ENCODE data around the gene RAET1E.
"Not testable (repeated sequence)": the region's sequence is repeated elsewhere in the genome, so short reads cannot be mapped to it uniquely, and the experiment has no call there.

RAET1E gene, protein sequence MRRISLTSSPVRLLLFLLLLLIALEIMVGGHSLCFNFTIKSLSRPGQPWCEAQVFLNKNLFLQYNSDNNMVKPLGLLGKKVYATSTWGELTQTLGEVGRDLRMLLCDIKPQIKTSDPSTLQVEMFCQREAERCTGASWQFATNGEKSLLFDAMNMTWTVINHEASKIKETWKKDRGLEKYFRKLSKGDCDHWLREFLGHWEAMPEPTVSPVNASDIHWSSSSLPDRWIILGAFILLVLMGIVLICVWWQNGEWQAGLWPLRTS

GRCh38 chr6:149897855-149898744 is at the start of gene RAET1E:
Gene RAET1E, minus strand, starts transcription at chr6:149898113. Its CDS starts 7,212 bp downstream, at chr6:149890901.
- DNase-seq, result no peak

DNA sequence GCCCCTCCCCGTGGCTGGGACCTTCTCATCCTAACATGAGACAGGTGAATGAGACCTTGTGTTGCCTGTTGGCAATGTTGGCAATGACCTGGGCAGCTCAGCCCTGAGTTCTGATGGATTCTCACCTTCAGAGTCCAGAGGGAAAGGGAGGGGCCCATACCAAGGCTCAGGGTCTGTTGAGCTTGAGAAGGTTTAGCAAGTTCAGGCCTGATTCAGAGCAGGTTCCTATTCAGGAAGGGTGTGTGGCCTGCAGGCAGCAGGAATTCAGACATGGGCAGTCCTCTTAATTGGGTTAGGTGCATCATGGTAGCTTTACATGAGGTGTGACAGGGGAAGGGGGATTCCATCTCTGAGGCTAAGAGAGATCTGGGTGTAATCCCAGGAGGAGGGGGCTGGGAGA is 49.6 kb upstream of the RAET1E start:
- DNase-seq, result not testable (repeated sequence)

GRCh38 chr6:149946631-149947030 is 48.7 kb upstream of the RAET1E start:
- DNase-seq, result not testable (repeated sequence)

GRCh38 chr6:149945276-149945675 is 47.4 kb upstream of the RAET1E start:
- DNase-seq, result not testable (repeated sequence)

GRCh38 chr6:149943321-149943720 is 45.4 kb upstream of the RAET1E start:
- DNase-seq, result not testable (repeated sequence)

DNA sequence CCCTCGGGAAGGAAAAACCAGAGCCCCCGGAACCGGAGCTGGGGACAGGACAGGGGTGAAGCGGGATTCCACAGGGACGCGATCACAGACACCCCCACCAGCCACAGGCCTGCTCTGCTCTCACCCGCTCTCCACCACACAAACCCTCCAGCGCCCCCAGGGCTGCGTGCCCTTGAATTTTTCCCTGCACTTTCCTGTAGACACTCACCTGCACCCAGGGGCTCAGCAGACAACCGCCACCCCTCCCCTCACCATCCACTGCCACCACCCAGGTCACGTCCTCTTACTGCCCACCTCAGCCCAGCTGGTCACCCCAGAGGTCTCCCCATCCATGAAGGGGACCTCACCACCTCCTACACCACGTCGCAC is 44.5 kb upstream of the RAET1E start:
- DNase-seq, result no peak

DNA sequence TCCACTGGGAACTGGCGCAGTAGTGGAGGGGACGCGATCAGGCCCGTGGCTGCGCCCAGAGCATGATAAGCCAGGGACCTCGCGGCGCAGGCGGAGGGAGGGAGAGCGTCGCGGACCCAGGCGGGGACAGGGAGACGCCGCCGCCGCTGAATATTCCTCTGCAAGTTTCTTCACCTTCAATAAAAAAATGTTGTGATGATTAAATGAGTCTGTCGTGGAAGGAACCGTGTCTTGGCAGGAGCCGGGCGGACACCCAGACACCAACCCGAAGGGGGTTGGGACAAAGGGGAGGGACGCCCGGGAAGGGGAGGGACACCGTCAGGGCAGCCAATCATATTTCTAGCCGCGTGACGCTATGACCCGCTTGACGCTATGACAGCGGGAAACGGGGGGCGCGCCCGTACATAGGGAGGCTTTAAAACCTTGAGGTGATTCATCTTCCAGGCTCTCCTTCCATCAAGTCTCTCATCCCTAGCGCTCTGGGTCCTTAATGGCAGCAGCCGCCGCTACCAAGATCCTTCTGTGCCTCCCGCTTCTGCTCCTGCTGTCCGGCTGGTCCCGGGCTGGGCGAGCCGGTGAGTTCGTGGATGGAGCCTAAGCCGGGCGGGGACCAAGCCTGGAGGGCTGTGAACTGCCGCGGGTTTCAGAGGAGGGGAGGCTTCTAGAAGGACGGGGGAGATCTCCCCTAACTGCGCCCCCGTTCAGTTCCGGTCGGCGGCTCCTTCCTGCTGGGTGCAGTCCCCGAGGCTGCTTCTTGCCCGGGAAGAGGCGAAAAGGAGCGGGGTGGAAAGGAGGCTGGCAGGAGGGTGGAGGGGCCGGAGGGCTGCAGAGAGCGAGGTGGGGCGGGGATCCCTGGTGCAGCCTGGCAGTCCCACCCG is 43.9 kb upstream of the RAET1E start, which contains the start of gene ULBP2:
Gene ULBP2 (plus strand): TSS at position 432 of the 878 bp plus-strand sequence. CDS start 59 bp downstream, at position 491.
- DNase-seq, result peak; percentile 69

- DNase-seq, result no peak
Measured at GRCh38 chr6:149940672-149940982, 42.7 kb upstream of the RAET1E start.

GRCh38 chr6:149939909-149940671 is 42.2 kb upstream of the RAET1E start:
- DNase-seq, result no peak

DNA sequence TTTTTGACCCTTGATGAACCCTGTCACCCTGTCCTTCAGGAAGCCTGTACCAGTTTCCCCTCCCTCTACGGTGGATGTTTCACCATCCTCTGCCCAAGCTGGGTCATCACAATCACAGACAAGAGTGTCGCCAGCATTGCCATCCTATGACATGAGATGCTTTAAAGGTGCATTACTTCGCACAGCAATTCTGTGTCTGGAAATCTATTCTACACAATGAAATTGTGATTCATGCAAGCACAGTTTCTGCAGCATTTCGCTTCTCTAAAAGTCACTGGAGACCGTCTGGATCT is 41.4 kb upstream of the RAET1E start:
- DNase-seq, result no peak

DNA sequence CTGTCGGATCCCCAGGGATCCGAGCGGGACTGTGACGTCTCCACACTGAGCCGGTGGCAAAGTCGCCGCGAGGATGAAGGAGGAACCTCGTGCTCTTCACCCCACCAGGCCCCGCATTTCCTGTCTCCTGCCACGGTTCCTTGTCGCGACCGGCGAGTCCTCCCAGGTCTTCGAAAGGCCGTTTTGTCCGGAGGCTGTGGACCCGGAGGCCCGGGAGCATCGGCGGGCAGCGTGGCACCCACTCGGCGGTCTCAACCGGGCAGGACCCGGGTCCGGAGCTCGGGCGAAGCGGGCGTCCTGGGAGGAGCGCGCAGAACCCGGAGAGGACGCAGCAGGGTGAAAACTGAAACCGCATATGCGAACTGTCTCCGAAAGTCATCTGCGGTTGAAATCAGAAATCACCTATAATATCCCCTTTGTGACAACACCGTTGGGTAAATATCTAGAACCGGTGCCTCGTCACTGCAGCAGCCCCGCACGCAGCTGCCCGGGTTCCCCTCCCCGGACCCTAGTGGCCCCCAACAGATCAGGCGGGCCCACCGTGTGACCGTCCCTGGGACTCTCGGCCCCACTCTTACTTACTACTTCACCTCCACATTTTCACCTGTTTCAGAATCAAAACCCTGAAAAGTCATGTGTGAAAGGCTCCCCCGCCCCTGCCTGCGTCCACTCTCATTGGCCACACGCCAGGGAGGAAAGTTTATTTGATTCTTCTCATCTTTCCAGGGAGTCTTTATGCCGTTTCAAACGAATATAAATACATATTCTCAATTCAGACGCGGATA is 40.9 kb upstream of the RAET1E start:
- DNase-seq, result no peak

- DNase-seq, result not testable (repeated sequence)
Measured at GRCh38 chr6:149938013-149938570, 40.2 kb upstream of the RAET1E start.

DNA sequence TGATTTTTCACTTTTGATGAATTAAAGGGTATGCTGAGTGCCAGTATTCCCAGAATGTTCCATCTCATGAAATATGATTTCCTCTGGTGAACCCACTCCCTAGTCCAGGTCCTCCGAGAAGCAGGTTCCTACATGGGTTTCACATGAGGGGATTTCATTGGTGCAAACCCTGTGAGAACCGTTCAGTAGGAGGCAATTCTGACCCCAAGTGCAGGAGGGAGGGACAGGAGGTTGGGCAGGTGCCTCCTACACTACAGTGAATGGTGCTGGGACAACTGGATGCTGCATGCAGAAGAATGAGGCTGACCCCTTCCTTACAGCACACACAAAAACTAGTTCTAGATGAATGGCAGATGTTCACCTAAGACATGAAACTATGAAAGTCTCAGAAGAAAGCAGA is 38.8 kb upstream of the RAET1E start:
- no peak for DNase-seq

GRCh38 chr6:149935668-149936067 is 37.8 kb upstream of the RAET1E start:
- DNase-seq, result no peak

DNA sequence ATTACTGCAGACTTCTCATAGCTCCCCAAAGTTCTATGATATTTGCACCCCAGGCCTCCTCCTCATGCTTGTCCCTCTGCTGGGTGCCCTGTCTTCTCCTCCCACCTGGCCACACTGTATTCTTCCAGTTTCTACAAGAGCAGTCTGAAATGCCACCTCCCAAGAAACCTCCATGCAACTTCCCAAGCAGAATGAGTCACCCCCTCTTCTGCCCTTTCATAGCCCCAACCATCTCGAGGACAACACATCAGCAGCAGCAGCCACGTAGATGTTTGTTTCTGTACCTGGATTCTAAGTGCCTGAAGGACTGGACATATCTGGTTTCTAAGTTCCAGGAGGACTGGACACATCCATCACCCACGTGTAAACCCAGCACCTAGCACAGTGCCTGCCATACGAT is 37.3 kb upstream of the RAET1E start:
- no peak for DNase-seq

DNA sequence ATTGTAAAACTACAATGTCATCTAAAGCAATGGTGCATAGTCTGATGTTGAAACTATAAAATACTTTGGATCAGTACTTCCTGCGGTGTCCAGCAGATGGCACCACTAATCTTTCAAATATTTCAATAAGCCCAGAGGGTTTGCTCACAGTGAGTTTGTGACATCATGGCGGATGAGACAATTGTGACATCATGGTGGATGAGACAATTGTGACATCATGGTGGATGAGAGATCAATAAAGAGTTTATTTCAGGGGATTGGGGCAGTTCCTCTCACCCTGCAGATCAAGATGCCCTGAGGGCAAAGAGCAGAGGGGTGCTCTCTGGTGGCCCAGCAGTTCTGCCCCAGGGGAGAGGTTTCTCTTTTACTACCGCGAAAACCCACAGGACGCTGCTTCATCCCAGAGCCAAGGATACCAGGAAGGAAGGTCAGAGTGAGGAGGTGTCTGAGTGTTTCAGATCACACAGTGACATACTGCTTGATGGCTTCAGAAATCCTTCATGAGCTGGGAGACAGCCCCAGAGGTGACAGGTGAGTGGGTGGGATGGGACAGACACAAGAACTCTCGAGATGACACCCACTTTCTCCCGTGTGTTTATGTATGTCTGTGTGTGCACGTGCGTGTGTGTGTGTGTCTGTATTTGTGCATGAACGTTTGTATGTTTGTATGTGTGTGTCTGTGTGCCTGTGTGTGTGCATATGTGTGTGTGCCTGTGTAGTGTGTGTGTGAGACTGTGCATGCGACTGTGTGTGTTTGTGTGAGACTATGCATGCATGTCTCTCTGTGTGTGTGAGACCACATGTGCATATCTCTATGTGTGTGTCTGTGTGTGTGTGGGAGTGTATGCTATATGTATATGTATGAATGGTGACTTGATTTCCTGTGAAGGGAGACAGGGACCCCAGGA is 36.6 kb upstream of the RAET1E start:
- DNase-seq, result peak; percentile 68

GRCh38 chr6:149933461-149933860 is 35.5 kb upstream of the RAET1E start:
- DNase-seq, result no peak

- no peak for DNase-seq
Measured at GRCh38 chr6:149933036-149933435, 35.1 kb upstream of the RAET1E start.

DNA sequence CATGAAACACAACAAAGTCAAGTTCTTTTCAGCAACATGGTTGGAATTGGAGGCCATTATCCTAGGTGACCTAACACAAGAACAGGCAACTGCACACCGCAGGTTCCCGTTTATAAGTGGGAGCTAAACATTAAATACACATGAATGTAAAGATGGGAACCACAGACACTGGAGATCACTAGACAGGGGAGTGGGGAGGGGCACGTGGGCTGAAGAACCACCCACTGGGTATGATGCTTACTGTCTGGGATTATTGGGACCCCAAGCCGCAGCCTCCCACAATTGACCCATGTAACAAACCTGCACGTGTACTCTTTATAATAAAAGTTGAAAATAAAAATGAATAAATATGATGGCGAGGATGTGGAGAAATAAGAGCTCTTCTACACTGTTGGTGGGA is 33.6 kb upstream of the RAET1E start:
- DNase-seq, result no peak

DNA sequence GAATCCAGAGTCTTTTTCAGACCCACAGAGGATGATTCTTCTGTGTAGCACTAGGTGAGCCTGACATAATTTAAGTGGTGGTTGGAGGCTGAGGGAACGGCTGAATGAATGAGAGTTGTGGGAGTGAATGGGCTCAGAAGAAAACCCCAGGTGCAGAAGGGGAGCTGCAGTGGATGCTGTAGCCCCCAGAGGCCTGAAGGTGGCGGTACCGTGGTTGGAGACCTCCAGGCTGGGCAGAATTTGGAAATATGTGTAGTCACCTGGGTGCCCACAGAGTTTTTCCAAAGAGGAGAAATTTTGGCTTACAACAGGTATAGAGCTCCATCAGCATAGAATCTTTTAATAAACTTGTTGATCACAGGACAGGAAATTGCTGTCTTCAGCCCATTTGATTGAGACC is 31.5 kb upstream of the RAET1E start:
- DNase-seq, result no peak

Data from midbrain (tissue), 1 donor.